NCI-H2107 (cell line): ENCODE results near the gene TCF15.
"Not testable (repeated sequence)": the region's sequence is repeated elsewhere in the genome, so short reads cannot be mapped to it uniquely, and the experiment has no call there.

ENCODE experiments used
- DNase-seq: peaks from one replicate; lab custom pipeline; 2025; lab: John Stamatoyannopoulos, UW

Gene TCF15

GRCh38 chr20:642013-642397 lies 31.9 kb upstream of the TCF15 start:
- not testable (repeated sequence) for DNase-seq

DNA sequence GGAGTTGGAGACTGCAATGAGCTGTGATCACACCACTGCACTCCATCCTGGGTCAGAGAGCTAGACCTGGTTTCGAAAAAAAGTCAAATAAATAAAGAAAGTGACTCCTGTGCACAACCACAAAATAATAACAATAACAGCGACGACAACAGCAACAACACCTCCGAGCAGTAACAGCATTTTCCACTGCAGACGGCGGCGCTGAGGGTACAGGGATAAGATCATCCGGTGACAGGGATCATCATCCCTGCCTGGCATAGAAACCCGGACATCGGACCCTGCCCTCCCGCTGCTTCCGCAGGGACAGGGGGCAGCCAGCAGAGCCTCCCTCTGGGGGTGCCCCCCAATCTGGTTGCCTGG lies 31.4 kb upstream of the TCF15 start:
- no peak for DNase-seq

GRCh38 chr20:640674-641515 lies 30.8 kb upstream of the TCF15 start:
- DNase-seq: no peak

GRCh38 chr20:638579-638978 lies 28.5 kb upstream of the TCF15 start:
- DNase-seq: no peak

DNA sequence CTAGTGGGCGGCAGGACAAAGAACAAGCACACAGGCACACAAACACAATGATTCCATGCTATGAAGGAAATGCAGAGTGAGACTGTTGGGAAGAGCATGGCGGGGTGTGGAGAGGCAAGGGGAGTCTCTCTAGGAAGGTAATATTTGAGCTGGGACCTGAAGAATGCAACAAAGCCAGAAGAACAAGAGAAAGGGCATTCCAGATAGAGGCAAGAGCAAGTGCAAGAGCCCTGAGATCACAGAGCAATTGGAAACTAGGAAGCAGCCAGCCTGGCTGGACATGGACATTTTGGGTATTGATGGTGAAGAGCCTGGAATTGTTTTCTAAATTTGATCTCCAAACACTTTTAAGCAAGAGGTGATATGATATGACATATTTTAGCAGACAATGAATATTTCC lies 27.4 kb upstream of the TCF15 start:
- no peak for DNase-seq

DNA sequence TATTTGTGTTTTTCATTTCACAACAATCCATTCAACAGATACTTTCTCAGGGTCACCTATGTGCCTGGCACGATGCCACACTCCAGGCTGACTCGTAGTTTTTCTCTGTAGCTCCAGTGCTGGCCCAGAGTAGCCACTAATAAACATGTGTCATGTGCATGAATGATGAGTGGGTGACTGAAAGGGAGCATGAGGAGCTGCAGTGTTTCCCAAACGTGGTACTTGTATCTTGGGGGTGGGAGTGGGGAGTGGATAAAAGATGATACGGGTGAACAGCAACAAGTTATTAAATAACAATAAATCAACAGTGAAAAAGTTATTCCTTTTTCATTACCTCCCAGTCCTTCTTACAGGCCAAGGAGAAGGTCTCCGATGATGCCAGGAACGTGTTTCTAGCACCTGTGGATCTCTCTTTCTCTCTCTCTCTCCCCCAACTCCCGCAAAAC lies 25.8 kb upstream of the TCF15 start:
- DNase-seq: no peak

GRCh38 chr20:635028-635892 lies 25.2 kb upstream of the TCF15 start:
- DNase-seq: no peak

DNA sequence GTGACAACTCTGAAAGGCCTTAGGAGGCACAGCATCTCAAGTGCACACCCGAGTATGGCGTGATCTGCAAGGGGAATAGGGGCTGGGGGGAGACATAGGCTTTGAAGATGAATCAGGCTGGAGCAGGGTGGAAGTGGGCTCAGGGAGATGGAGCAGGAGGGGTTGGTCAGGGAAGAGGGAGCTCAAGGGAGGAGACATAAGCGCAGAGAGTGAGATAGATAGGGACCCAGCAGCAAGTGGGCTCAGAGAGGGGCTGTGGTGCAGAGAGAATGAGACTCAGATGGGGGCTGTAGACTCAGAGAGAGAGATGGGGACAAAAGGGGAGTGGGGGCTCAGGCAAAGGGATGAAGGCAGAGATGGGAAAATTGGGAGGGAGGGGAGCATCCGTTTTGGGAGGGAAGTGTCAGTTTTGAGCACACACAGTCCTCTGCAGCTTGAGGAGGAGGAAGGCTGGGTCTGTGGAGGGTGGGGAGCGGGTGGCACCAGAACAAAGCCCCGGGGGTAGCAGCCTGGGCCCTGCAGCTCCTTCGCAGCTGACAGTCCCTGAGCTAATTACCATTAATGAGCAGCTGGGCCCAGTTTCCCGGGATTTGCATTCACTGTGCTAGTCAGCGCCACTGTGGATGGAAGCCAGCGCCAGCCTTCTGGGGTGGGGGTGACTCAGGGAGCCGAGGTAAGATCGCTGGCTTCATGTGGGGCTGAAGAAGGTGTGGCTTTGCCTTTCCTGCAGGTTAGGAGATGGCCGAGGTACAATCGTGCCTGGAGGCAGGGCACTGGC lies 24.2 kb upstream of the TCF15 start:
- DNase-seq: no peak

DNA sequence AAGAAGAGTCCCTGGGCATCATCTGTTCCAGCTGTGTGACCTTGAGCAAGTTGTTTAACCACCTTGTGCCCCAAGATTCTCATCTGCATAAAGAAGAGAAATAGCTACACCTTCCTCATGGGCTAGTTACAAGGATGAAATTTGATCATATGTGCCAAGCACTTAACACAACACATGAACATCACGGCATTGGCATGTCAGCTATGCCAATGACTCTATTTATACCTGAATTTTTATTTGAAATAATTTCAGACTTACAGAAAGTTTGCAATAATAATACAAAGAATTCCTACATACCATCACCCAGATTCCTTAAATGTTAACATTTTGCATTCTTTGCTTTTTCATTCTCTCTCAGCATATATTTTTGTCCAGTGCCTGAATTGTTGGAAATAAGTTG lies 21.0 kb upstream of the TCF15 start:
- no peak for DNase-seq

DNA sequence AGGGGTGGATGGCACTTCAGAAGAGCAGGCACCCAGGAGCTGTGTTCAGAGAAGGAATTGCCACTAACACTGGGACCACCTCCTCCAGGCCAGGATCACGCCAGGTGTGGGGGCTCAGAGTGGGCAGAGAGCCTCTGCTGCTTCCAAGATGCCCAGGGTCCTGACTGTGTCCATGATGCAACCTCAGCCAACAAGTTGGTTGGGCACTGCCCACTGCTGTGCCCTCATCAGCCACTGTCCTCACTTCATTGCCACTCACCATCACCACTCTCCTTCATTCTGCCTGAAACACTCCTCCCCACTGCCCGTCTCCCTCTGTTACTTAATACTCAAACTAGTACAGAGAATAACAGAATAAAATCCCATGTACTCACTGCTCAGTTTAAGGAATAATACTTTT lies 16.5 kb upstream of the TCF15 start:
- no peak for DNase-seq

DNA sequence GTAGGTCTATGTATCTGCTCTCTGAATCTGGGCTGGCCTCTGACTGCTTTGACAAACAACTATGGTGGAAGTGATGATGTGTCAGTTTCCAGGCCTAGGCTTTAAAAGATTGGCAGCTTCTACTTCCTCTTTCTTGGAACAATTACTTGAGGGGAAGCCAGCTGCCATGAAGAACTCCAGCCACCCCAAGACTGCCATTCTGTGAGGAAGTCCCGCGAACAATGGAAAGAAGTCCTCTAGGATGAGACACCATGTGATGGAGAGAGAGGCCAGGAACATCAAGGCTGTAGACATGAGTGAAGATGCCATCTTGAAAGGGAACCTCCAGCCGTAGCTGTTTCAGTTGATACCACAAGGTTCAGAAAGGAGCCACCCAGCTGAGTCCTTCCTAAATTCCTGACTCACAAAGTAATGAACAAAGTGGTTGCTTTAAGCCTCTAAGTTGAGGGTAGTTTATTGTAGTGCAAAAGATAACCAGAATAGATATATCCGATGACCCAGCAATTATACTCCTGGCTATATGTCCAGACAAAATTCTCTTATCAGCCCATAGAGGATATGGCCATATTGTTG lies 15.3 kb upstream of the TCF15 start:
- DNase-seq: no peak

DNA sequence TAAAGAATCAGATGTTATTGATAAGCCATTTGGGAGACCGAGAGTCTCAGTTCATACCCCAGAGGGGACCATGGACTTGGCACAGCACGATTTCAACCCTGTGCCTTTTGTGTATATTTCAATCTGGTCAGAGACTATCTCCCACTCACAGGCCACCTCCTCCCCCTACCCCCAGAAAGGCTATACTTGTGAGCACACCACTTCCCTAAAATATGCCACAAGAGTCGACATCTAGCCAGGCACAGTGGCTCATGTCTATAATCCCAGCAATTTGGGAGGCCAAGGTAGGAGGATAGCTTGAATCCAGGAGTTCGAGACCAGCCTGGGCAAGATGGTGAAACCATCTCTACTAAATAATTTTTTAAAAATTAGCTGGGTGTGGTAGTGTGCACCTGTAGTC lies 13.6 kb upstream of the TCF15 start:
- no peak for DNase-seq

DNA sequence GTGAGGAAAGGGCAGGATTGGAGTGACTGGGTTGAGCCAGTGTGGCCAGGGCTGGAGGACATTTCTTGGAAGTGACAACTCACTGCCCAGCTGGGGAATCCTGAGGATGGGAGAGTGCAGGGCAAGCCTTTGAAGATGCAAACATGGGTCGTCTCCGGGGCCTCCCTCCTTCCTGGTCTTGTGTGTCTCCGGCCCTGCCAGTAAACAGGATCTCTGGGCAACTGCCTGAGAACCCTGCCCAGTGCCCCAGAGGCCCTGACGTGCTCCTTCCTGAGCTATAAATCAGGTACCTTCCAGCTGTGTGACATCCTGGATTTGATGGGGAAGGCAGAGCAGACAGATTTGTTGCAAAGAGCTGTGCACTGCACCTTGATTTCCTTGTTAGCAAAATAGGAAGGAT lies 12.9 kb upstream of the TCF15 start:
- no peak for DNase-seq

- no peak for DNase-seq
Measured at GRCh38 chr20:622161-622560, 12.1 kb upstream of the TCF15 start.

DNA sequence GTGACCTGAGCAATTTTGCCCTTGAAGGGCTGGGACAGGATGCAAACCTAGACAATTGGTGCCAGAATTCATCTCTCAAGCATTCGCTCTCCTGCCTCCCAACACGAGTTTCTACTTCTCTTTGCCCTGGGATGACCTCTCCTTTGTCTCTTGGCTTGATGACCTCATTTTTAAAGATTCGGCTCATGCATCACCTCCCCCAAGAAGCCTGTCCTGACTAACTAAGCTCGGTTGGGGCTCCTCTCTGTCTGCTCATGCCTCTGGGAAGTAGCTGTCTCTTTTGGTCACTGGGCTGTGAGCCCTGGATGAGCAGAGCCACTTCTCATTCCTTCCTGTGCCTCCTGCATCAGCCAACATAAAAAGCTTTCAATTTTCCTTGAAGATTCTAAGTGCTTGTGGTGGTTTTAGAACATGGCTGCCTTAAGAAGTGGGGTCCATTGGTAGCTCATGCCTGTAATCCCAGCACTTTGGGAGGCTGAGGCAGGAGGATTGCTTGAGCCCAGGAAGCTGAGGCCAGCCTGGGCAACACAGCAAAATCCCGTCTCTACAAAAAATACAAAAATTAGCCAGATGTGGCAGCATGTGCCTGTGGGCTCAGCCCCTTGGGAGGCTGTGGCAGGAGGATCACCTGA lies 11.1 kb upstream of the TCF15 start:
- no peak for DNase-seq

DNA sequence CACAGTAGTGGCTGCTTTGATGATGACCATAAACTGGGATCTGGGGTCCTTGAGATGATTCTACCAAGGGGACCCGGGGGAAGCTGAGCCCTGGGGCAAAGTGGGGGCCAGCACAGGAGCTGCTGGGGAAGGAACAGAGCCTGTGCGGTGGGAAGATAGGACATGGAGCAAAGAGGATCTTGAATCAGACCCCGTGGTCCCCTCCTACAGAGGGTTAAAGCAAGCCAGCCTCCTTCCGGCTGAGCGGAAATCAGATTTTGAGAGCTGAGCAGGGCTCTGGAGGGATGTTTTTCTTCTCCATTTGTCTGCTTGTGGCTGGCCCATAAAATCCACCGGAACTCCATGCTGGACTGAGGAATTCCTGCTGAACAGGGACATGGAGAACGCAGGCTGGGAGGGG lies 10.1 kb upstream of the TCF15 start:
- no peak for DNase-seq

- no peak for DNase-seq
Measured at GRCh38 chr20:618980-619379, 8.9 kb upstream of the TCF15 start.

DNA sequence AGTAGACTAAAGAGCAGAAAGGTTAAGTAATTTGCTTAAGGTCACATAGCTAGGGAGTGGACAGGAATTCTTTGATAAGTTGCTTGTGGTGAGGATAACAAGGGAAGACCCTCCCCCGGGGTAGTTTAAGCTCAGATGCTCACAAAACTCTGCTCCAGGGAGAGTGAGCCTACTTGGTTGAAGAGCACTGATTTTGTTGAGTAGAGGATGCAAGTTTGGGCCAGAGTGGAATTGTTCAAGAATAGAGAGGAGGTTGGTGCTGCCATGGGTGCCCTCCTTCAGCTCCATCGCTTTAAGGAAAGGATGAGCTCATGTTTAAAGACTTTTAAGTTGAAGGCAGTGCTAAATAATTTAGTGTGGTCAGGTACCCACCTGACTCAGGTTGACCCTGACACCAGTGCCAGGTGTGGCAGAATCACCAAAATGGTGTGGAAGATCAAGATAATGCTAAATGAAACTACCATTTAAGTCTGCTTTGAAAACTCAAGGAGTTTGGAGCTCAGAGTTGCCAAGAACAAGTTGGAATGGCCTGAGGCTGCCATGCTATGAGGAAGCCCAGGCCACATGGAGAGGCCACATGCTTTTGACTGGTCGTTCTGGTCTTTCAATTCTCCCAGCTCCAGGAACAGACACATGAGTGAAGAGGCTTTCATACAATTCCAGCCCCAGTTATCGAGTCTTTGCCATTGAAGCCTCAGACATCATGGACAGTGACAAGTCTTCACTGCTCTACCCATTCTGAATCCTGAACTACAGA lies 8.0 kb upstream of the TCF15 start:
- no peak for DNase-seq

GRCh38 chr20:615514-615913 lies 5.4 kb upstream of the TCF15 start:
- DNase-seq: no peak

GRCh38 chr20:611843-612185 lies 1.7 kb upstream of the TCF15 start:
- DNase-seq: no peak
